ENCODE data around the gene USP44. TPM values are rescaled to one million over a fixed set of nuclear protein-coding genes. Genes with fewer than 3 reads are reported as not detected.

Gene USP44
- total RNA-seq, result 10 to 100 TPM in 1 of 2 donors, 1 to 10 TPM in 1; 7.0 to 21.1 TPM

GRCh38 chr12:95551305-95551704 is at the start of gene USP44:
USP44 (minus strand) TSS chr12:95551476; CDS start chr12:95534256, 17,220 bp downstream.
- TF ChIP-seq CTCF (IDR thresholded peaks at IDR 0.05) (no peak), POLR2A (IDR thresholded peaks at IDR 0.05) (no peak)
- Histone ChIP-seq H3K36me3 (replicated peaks in 1 of 2; ENCODE audit: insufficient read depth in 1 of 2, low read depth in 2 of 2) (no peaks in the 10 kb centered on the region), H3K4me3 (no peak within 1 kb of the TSS), H3K27me3 (no peaks in the 10 kb centered on the region), H3K9me3 (no peaks in the 10 kb centered on the region), H3K4me1 (no peaks in the 10 kb centered on the region), H3K27ac (no peak within 1 kb of the TSS)
- ATAC-seq (no peak), DNase-seq (no peak)
- intact Hi-C loops (cut with DNase I), result no loop called here
- 67 to 71% methylated on average over 9 of the region's 9 CpGs for WGBS, 2 donors

GRCh38 chr12:95600567-95600966 is 49.3 kb upstream of the USP44 start:
- Histone ChIP-seq H3K9me3 (no peaks in the 10 kb centered on the region), H3K27me3 (no peaks in the 10 kb centered on the region), H3K4me3 (no peak overlapping the region), H3K4me1 (peaks cover 6% of the 10 kb centered on the region), H3K27ac (no peak overlapping the region), H3K36me3 (replicated peaks in 1 of 2; ENCODE audit: insufficient read depth in 1 of 2, low read depth in 2 of 2) (no peaks in the 10 kb centered on the region)
- TF ChIP-seq POLR2A (IDR thresholded peaks at IDR 0.05), result no peak
- TF ChIP-seq CTCF (IDR thresholded peaks at IDR 0.05), result no peak
- intact Hi-C loops (cut with DNase I), result no loop called here
- 92 to 99% methylated on average over 6 to 8 of the region's 8 CpGs for WGBS, 2 donors
- no peak for ATAC-seq
- no peak for DNase-seq

GRCh38 chr12:95599880-95600279 is 48.6 kb upstream of the USP44 start:
- H3K27ac ChIP-seq, result no peak overlapping the region
- 88 to 95% methylated on average over 5 of the region's 5 CpGs for WGBS, 2 donors
- no peaks in the 10 kb centered on the region for H3K9me3 ChIP-seq
- H3K4me3 ChIP-seq, result no peak overlapping the region
- H3K27me3 ChIP-seq, result no peaks in the 10 kb centered on the region
- TF ChIP-seq POLR2A (IDR thresholded peaks at IDR 0.05) (no peak), CTCF (IDR thresholded peaks at IDR 0.05) (no peak)
- H3K4me1 ChIP-seq, result peaks cover 4% of the 10 kb centered on the region
- no peaks in the 10 kb centered on the region for H3K36me3 ChIP-seq (replicated peaks in 1 of 2; ENCODE audit: insufficient read depth in 1 of 2, low read depth in 2 of 2)
- intact Hi-C loops (cut with DNase I), result no loop called here
- DNase-seq (no peak), ATAC-seq (no peak)

- DNase-seq (no peak), ATAC-seq (no peak)
- Histone ChIP-seq H3K27me3 (no peaks in the 10 kb centered on the region), H3K4me1 (peaks cover 26% of the 10 kb centered on the region), H3K36me3 (replicated peaks in 1 of 2; ENCODE audit: insufficient read depth in 1 of 2, low read depth in 2 of 2) (no peaks in the 10 kb centered on the region), H3K4me3 (no peak overlapping the region), H3K9me3 (no peaks in the 10 kb centered on the region), H3K27ac (peak overlapping the region in 3 of 4 donors; percentile 8 to 58 (median 49))
- intact Hi-C loops (cut with DNase I), result no loop called here
- 68 to 74% methylated on average over 2 of the region's 2 CpGs for WGBS, 2 donors
- TF ChIP-seq POLR2A (IDR thresholded peaks at IDR 0.05) (no peak), CTCF (IDR thresholded peaks at IDR 0.05) (no peak)
Observed at GRCh38 chr12:95594136-95594535, 42.9 kb upstream of the USP44 start.

- H3K36me3 ChIP-seq (replicated peaks in 1 of 2; ENCODE audit: insufficient read depth in 1 of 2, low read depth in 2 of 2), result no peaks in the 10 kb centered on the region
- DNase-seq, result peak; percentile 45 to 67 (median 54)
- 15 to 19% methylated on average over 6 to 7 of the region's 7 CpGs for WGBS, 2 donors
- ATAC-seq, result peak; percentile 71
- peaks cover 26% of the 10 kb centered on the region for H3K4me1 ChIP-seq
- intact Hi-C loops (cut with DNase I), result no loop called here
- peak overlapping the region; percentile 18 to 58 (median 38) for H3K27ac ChIP-seq
- H3K27me3 ChIP-seq, result no peaks in the 10 kb centered on the region
- H3K9me3 ChIP-seq, result no peaks in the 10 kb centered on the region
- no peak for TF ChIP-seq CTCF (IDR thresholded peaks at IDR 0.05)
- no peak for TF ChIP-seq POLR2A (IDR thresholded peaks at IDR 0.05)
- H3K4me3 ChIP-seq, result no peak overlapping the region
Observed at GRCh38 chr12:95593266-95593871, 42.1 kb upstream of the USP44 start.

Measured in body of pancreas (tissue), 4 donors.